ENCODE measurements around the gene TLE1. TPM values are rescaled to one million over a fixed set of nuclear protein-coding genes. Genes with fewer than 3 reads are reported as not detected.

TLE1 gene
- total RNA-seq, 1 donor from 2014 or later: 65.2 TPM

DNA sequence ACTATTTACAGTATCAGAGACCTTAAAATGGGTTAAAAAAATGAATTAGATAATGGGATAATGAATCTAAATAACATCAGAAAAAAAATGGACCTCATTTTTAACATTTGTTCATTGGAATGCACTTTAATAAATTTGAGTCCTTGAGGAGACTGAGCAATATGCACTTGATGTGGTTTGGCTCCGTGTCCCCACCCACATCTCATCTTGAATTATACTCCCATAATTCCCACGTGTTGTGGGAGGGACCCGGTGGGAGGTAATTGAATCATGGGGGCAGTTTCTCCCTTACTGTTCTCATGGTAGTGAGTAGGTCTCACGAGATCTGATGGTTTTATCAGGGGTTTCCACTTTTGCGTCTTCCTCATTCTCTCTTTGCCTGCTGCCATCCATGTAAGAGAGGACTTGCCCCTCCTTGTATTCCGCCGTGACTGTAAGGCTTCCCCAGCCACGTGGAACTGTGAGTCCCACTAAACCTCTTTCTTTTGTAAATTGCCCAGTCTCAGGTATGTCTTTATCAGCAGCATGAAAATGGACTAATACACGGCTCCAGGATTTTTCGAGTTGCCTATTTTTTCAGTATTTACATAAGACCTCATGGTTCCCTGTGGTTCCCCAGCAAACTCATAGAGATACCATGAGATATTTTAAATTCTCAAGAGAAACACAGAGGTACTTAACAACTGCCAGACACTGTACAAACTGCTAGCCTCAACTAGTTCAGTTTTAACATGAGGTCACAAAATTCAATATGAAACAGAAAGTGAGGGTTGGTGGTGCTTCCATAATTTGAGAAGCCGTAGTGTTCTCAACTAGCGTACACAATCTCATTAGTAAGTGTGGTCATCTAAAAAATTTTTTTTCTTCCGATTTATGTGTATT, 128.3 kb downstream of the TLE1 start:
- Histone ChIP-seq H3K27ac (ENCODE audit: low read depth, low read length) (no peak overlapping the region), H3K9me3 (ENCODE audit: control insufficient read depth in 3 of 3, low read length in 3 of 3) (no peaks in the 10 kb centered on the region), H3K9ac (ENCODE audit: low read depth in 1 of 3, low read length in 3 of 3) (no peak overlapping the region), H3K4me3 (ENCODE audit: low read length in 3 of 3) (no peak overlapping the region), H3K4me1 (ENCODE audit: control insufficient read depth in 3 of 3, insufficient read depth in 3 of 3, low read length in 3 of 3) (peaks cover 9 to 27% (median 11%) of the 10 kb centered on the region in 3 donors), H3K36me3 (ENCODE audit: control insufficient read depth in 3 of 3, insufficient read depth in 3 of 3, low read length in 3 of 3) (no peaks in the 10 kb centered on the region), H3K27me3 (ENCODE audit: control insufficient read depth in 3 of 3, insufficient read depth in 3 of 3, low read length in 3 of 3) (no peaks in the 10 kb centered on the region)

DNA sequence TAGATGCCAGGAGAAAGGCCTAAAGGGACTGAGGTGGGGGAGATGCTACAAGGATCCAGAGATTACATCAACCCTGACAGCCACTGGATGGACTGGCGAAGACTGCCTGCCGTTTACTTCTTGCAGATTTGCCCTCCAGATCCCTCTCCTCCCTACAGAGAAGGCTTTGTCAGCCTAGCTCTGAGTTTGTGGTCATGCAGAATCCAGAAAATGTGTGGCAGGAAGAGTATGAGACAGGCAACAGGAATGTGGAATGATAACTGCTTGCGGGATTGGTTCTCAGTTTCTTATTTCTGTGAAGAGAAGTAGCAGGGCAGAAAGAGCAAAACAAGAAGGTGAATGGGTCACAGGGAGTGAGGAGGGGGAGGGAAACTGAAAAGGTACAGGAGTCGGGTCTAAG, 129.6 kb downstream of the TLE1 start:
- Histone ChIP-seq H3K9me3 (ENCODE audit: control insufficient read depth in 3 of 3, low read length in 3 of 3) (no peaks in the 10 kb centered on the region), H3K36me3 (ENCODE audit: control insufficient read depth in 3 of 3, insufficient read depth in 3 of 3, low read length in 3 of 3) (no peaks in the 10 kb centered on the region), H3K4me3 (ENCODE audit: low read length in 3 of 3) (no peak overlapping the region), H3K27ac (ENCODE audit: low read depth, low read length) (no peak overlapping the region), H3K4me1 (ENCODE audit: control insufficient read depth in 3 of 3, insufficient read depth in 3 of 3, low read length in 3 of 3) (peaks cover 9 to 26% (median 9%) of the 10 kb centered on the region in 3 donors), H3K27me3 (ENCODE audit: control insufficient read depth in 3 of 3, insufficient read depth in 3 of 3, low read length in 3 of 3) (no peaks in the 10 kb centered on the region), H3K9ac (ENCODE audit: low read depth in 1 of 3, low read length in 3 of 3) (no peak overlapping the region)

DNA sequence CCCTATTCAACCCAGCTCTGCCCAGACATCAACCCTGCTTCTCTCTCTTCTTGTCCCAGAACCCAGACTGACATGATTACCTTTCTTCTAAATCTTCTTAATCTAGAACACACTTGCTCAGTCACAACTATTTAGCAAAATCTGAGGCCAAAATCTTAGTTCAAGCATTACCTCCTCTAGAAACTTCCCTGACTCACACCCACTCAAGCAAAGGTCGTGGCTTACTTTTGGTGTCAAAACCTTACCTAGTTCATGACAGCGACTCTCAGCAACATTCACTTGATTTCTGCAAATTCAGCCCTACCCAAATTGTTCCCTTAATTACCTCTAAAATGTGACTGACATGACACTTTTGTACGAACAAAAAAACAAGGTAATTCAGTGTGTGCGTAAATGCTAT, 130.2 kb downstream of the TLE1 start:
- no peaks in the 10 kb centered on the region for H3K27me3 ChIP-seq (ENCODE audit: control insufficient read depth in 3 of 3, insufficient read depth in 3 of 3, low read length in 3 of 3)
- peaks cover 6 to 24% (median 9%) of the 10 kb centered on the region in 3 donors for H3K4me1 ChIP-seq (ENCODE audit: control insufficient read depth in 3 of 3, insufficient read depth in 3 of 3, low read length in 3 of 3)
- H3K9me3 ChIP-seq (ENCODE audit: control insufficient read depth in 3 of 3, low read length in 3 of 3): no peaks in the 10 kb centered on the region
- no peaks in the 10 kb centered on the region for H3K36me3 ChIP-seq (ENCODE audit: control insufficient read depth in 3 of 3, insufficient read depth in 3 of 3, low read length in 3 of 3)
- H3K9ac ChIP-seq (ENCODE audit: low read depth in 1 of 3, low read length in 3 of 3): no peak overlapping the region
- peak overlapping the region; percentile 28 for H3K27ac ChIP-seq (ENCODE audit: low read depth, low read length)
- H3K4me3 ChIP-seq (ENCODE audit: low read length in 3 of 3): no peak overlapping the region

- H3K27me3 ChIP-seq (ENCODE audit: control insufficient read depth in 3 of 3, insufficient read depth in 3 of 3, low read length in 3 of 3): no peaks in the 10 kb centered on the region
- H3K36me3 ChIP-seq (ENCODE audit: control insufficient read depth in 3 of 3, insufficient read depth in 3 of 3, low read length in 3 of 3): no peaks in the 10 kb centered on the region
- peak overlapping the region; percentile 28 for H3K27ac ChIP-seq (ENCODE audit: low read depth, low read length)
- H3K9ac ChIP-seq (ENCODE audit: low read depth in 1 of 3, low read length in 3 of 3): no peak overlapping the region
- H3K4me1 ChIP-seq (ENCODE audit: control insufficient read depth in 3 of 3, insufficient read depth in 3 of 3, low read length in 3 of 3): peaks cover 6 to 24% (median 9%) of the 10 kb centered on the region in 3 donors
- H3K4me3 ChIP-seq (ENCODE audit: low read length in 3 of 3): no peak overlapping the region
- H3K9me3 ChIP-seq (ENCODE audit: control insufficient read depth in 3 of 3, low read length in 3 of 3): no peaks in the 10 kb centered on the region
Measured at GRCh38 chr9:81558091-81558830, 131.1 kb downstream of the TLE1 start.

GRCh38 chr9:81557452-81558090, 131.8 kb downstream of the TLE1 start:
- Histone ChIP-seq H3K27ac (ENCODE audit: low read depth, low read length) (no peak overlapping the region), H3K4me1 (ENCODE audit: control insufficient read depth in 3 of 3, insufficient read depth in 3 of 3, low read length in 3 of 3) (peaks cover 5 to 18% (median 9%) of the 10 kb centered on the region in 3 donors), H3K4me3 (ENCODE audit: low read length in 3 of 3) (no peak overlapping the region), H3K9me3 (ENCODE audit: control insufficient read depth in 3 of 3, low read length in 3 of 3) (no peaks in the 10 kb centered on the region), H3K36me3 (ENCODE audit: control insufficient read depth in 3 of 3, insufficient read depth in 3 of 3, low read length in 3 of 3) (no peaks in the 10 kb centered on the region), H3K9ac (ENCODE audit: low read depth in 1 of 3, low read length in 3 of 3) (no peak overlapping the region), H3K27me3 (ENCODE audit: control insufficient read depth in 3 of 3, insufficient read depth in 3 of 3, low read length in 3 of 3) (no peaks in the 10 kb centered on the region)

GRCh38 chr9:81556923-81557322, 132.4 kb downstream of the TLE1 start:
- Histone ChIP-seq H3K4me3 (ENCODE audit: low read length in 3 of 3) (no peak overlapping the region), H3K27ac (ENCODE audit: low read depth, low read length) (no peak overlapping the region), H3K27me3 (ENCODE audit: control insufficient read depth in 3 of 3, insufficient read depth in 3 of 3, low read length in 3 of 3) (no peaks in the 10 kb centered on the region), H3K36me3 (ENCODE audit: control insufficient read depth in 3 of 3, insufficient read depth in 3 of 3, low read length in 3 of 3) (no peaks in the 10 kb centered on the region), H3K9ac (ENCODE audit: low read depth in 1 of 3, low read length in 3 of 3) (no peak overlapping the region), H3K4me1 (ENCODE audit: control insufficient read depth in 3 of 3, insufficient read depth in 3 of 3, low read length in 3 of 3) (peaks cover 2 to 13% (median 5%) of the 10 kb centered on the region in 3 donors), H3K9me3 (ENCODE audit: control insufficient read depth in 3 of 3, low read length in 3 of 3) (no peaks in the 10 kb centered on the region)

DNA sequence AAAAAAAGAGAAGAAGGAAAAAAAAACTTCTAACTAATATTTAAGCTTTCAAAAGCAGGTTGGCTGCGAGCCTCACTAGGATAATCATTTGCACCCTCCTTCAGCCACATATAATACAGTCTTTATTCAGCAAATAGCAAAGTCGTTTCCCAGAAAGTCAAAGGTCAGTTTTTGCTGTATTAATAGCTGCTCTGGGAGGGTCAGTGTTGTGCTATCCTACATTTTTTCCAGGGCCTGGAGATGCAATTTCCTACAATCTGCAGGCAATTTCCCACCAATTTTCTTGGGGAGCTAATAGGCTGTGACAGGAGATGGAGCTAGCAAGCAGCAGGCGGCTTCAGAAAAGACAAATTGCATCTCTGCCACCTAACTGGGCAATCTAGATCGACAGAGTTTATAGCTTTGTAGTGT, 136.8 kb downstream of the TLE1 start:
- Histone ChIP-seq H3K27me3 (ENCODE audit: control insufficient read depth in 3 of 3, insufficient read depth in 3 of 3, low read length in 3 of 3) (no peaks in the 10 kb centered on the region), H3K4me1 (ENCODE audit: control insufficient read depth in 3 of 3, insufficient read depth in 3 of 3, low read length in 3 of 3) (peaks cover 0 to 3% (median 0%) of the 10 kb centered on the region in 3 donors), H3K9me3 (ENCODE audit: control insufficient read depth in 3 of 3, low read length in 3 of 3) (no peaks in the 10 kb centered on the region), H3K27ac (ENCODE audit: low read depth, low read length) (no peak overlapping the region), H3K36me3 (ENCODE audit: control insufficient read depth in 3 of 3, insufficient read depth in 3 of 3, low read length in 3 of 3) (no peaks in the 10 kb centered on the region), H3K9ac (ENCODE audit: low read depth in 1 of 3, low read length in 3 of 3) (no peak overlapping the region), H3K4me3 (ENCODE audit: low read length in 3 of 3) (no peak overlapping the region)

GRCh38 chr9:81550207-81550583, 139.2 kb downstream of the TLE1 start:
- Histone ChIP-seq H3K27me3 (ENCODE audit: control insufficient read depth in 3 of 3, insufficient read depth in 3 of 3, low read length in 3 of 3) (no peaks in the 10 kb centered on the region), H3K4me1 (ENCODE audit: control insufficient read depth in 3 of 3, insufficient read depth in 3 of 3, low read length in 3 of 3) (peaks cover 0 to 3% (median 0%) of the 10 kb centered on the region in 3 donors), H3K36me3 (ENCODE audit: control insufficient read depth in 3 of 3, insufficient read depth in 3 of 3, low read length in 3 of 3) (no peaks in the 10 kb centered on the region), H3K9ac (ENCODE audit: low read depth in 1 of 3, low read length in 3 of 3) (no peak overlapping the region), H3K4me3 (ENCODE audit: low read length in 3 of 3) (no peak overlapping the region), H3K27ac (ENCODE audit: low read depth, low read length) (no peak overlapping the region), H3K9me3 (ENCODE audit: control insufficient read depth in 3 of 3, low read length in 3 of 3) (no peaks in the 10 kb centered on the region)

DNA sequence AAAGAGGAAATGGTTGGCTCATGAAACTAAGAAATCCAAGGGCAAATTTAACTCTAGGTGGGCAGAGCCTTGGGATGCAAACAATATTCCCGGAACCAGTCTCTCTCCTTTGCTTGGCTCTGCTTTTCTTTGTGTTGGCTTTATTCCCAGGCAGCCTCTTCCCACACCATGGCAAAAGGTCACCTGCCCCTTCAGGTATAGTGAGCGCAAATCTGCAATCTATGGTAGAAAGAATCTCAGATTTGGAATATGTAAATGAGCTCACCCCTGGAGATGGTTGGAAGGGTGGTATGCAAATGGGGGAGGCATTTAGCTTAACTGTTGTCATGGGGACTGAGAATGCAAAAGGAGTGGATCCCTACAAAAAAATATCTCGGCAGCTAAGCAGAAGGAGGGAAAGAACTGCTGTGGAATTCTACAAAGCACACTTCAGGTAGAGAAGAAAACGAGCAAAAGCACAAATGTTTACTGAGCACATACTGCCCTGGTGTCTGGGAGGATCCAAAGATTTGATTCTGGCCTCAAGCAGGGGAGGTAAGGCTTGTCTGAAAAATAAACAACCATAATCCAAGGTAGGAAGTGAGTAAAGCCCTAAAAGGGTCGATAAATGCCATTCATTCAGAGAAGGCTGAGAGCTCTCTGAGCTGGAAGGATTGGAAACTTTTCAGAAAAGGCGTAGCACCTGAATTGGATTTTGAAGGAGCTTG, 139.7 kb downstream of the TLE1 start:
- no peaks in the 10 kb centered on the region for H3K9me3 ChIP-seq (ENCODE audit: control insufficient read depth in 3 of 3, low read length in 3 of 3)
- H3K27me3 ChIP-seq (ENCODE audit: control insufficient read depth in 3 of 3, insufficient read depth in 3 of 3, low read length in 3 of 3): no peaks in the 10 kb centered on the region
- H3K4me1 ChIP-seq (ENCODE audit: control insufficient read depth in 3 of 3, insufficient read depth in 3 of 3, low read length in 3 of 3): peaks cover 0 to 3% (median 0%) of the 10 kb centered on the region in 3 donors
- H3K27ac ChIP-seq (ENCODE audit: low read depth, low read length): no peak overlapping the region
- no peak overlapping the region for H3K9ac ChIP-seq (ENCODE audit: low read depth in 1 of 3, low read length in 3 of 3)
- no peak overlapping the region for H3K4me3 ChIP-seq (ENCODE audit: low read length in 3 of 3)
- H3K36me3 ChIP-seq (ENCODE audit: control insufficient read depth in 3 of 3, insufficient read depth in 3 of 3, low read length in 3 of 3): no peaks in the 10 kb centered on the region

Measured in skeletal muscle tissue (tissue), 4 donors.